ENCODE results near the gene TRIM8.

The TRIM8 gene

DNA sequence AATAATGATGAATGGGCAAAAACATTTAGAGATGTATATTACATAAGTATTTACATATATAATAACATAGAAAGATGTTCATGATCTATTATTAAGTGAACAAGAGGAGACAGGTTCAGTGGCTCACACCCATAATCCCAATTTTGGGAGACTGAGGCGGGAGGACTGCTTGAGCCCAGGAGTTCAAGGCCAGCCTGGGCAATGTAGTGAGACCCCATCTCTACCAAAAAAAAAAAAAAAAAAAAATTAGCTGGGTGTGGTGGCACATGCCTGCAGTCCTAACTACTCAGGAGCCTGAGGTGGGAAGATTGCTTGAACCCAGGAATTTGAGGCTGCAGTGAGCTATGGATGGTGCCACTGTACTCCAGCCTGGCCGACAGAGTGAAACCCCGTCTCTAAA is 57.5 kb downstream of the TRIM8 start:
- TF ChIP-seq POLR2AphosphoS5 (IDR thresholded peaks at IDR 0.05; ENCODE audit: low read depth): no peak
- TF ChIP-seq GABPA (IDR thresholded peaks at IDR 0.05; ENCODE audit: low read depth): no peak
- TF ChIP-seq, protein P1, sequence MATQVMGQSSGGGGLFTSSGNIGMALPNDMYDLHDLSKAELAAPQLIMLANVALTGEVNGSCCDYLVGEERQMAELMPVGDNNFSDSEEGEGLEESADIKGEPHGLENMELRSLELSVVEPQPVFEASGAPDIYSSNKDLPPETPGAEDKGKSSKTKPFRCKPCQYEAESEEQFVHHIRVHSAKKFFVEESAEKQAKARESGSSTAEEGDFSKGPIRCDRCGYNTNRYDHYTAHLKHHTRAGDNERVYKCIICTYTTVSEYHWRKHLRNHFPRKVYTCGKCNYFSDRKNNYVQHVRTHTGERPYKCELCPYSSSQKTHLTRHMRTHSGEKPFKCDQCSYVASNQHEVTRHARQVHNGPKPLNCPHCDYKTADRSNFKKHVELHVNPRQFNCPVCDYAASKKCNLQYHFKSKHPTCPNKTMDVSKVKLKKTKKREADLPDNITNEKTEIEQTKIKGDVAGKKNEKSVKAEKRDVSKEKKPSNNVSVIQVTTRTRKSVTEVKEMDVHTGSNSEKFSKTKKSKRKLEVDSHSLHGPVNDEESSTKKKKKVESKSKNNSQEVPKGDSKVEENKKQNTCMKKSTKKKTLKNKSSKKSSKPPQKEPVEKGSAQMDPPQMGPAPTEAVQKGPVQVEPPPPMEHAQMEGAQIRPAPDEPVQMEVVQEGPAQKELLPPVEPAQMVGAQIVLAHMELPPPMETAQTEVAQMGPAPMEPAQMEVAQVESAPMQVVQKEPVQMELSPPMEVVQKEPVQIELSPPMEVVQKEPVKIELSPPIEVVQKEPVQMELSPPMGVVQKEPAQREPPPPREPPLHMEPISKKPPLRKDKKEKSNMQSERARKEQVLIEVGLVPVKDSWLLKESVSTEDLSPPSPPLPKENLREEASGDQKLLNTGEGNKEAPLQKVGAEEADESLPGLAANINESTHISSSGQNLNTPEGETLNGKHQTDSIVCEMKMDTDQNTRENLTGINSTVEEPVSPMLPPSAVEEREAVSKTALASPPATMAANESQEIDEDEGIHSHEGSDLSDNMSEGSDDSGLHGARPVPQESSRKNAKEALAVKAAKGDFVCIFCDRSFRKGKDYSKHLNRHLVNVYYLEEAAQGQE (IDR thresholded peaks at IDR 0.05; ENCODE audit: insufficient replicate concordance, low read depth): no peak
- no peak for TF ChIP-seq SPI1 (IDR thresholded peaks at IDR 0.05; ENCODE audit: borderline replicate concordance, low read depth)
- TF ChIP-seq, protein P2, sequence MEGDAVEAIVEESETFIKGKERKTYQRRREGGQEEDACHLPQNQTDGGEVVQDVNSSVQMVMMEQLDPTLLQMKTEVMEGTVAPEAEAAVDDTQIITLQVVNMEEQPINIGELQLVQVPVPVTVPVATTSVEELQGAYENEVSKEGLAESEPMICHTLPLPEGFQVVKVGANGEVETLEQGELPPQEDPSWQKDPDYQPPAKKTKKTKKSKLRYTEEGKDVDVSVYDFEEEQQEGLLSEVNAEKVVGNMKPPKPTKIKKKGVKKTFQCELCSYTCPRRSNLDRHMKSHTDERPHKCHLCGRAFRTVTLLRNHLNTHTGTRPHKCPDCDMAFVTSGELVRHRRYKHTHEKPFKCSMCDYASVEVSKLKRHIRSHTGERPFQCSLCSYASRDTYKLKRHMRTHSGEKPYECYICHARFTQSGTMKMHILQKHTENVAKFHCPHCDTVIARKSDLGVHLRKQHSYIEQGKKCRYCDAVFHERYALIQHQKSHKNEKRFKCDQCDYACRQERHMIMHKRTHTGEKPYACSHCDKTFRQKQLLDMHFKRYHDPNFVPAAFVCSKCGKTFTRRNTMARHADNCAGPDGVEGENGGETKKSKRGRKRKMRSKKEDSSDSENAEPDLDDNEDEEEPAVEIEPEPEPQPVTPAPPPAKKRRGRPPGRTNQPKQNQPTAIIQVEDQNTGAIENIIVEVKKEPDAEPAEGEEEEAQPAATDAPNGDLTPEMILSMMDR (IDR thresholded peaks at IDR 0.05; ENCODE audit: insufficient read depth, low read length): no peak
- DNase-seq (ENCODE audit: low read depth in 1 of 2, low spot score in 1 of 2): no peak
- Histone ChIP-seq H3K27ac (replicated peaks) (no peak overlapping the region), H3K4me3 (replicated peaks; ENCODE audit: insufficient read depth, low read length) (no peak overlapping the region), H3K27me3 (ENCODE audit: insufficient read depth, poor library complexity, severe bottlenecking) (no peaks in the 10 kb centered on the region)

DNA sequence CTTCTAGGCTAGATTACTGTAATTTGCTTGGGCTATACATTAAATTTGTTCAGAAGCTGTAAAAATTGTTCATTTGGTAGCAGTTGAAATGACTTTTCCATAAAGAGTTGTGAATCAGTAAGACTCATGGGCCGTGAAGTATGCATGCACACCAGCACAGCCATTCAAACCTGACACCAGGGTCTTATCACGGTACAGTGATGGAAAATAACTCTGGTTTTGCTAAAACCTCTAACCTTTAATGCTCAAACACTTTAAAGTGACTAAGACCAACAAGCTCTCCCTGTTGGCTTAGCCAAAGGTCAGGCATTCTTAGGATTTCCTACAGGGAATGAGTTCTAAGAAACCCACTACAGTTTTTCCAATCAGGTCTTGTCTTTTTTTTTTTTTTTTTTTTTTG is 58.5 kb downstream of the TRIM8 start:
- TF ChIP-seq, protein P2 (IDR thresholded peaks at IDR 0.05; ENCODE audit: insufficient read depth, low read length): no peak
- Histone ChIP-seq H3K27me3 (ENCODE audit: insufficient read depth, poor library complexity, severe bottlenecking) (no peaks in the 10 kb centered on the region), H3K27ac (replicated peaks) (no peak overlapping the region), H3K4me3 (replicated peaks; ENCODE audit: insufficient read depth, low read length) (no peak overlapping the region)
- DNase-seq (ENCODE audit: low read depth in 1 of 2, low spot score in 1 of 2): no peak

DNA sequence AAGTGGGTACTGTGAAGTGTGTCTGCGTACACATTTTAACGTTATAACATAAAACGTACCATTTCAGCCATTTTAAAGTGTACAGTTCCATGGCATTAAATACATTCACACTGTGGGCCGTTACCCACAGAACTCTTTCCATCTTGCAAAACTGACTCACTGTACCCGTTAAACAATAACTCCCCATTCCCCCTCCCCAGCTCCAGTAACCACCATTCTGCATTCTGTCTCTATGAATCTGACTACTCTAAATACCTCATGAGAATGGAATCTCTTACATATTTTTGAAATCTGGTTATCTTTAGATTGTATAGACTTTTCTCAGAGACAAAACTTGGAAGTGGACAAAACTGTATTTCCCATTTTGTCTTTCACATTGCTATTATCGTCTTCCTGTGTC is 60.6 kb downstream of the TRIM8 start:
- no peaks in the 10 kb centered on the region for H3K27me3 ChIP-seq (ENCODE audit: insufficient read depth, poor library complexity, severe bottlenecking)
- H3K27ac ChIP-seq (replicated peaks): no peak overlapping the region
- H3K4me3 ChIP-seq (replicated peaks; ENCODE audit: insufficient read depth, low read length): no peak overlapping the region
- no peak for DNase-seq (ENCODE audit: low read depth in 1 of 2, low spot score in 1 of 2)
- TF ChIP-seq, protein P1 (IDR thresholded peaks at IDR 0.05; ENCODE audit: insufficient replicate concordance, low read depth): no peak
- TF ChIP-seq SPI1 (IDR thresholded peaks at IDR 0.05; ENCODE audit: borderline replicate concordance, low read depth) (no peak), POLR2AphosphoS5 (IDR thresholded peaks at IDR 0.05; ENCODE audit: low read depth) (no peak), GABPA (IDR thresholded peaks at IDR 0.05; ENCODE audit: low read depth) (no peak)
- TF ChIP-seq, protein P2 (IDR thresholded peaks at IDR 0.05; ENCODE audit: insufficient read depth, low read length): no peak

DNA sequence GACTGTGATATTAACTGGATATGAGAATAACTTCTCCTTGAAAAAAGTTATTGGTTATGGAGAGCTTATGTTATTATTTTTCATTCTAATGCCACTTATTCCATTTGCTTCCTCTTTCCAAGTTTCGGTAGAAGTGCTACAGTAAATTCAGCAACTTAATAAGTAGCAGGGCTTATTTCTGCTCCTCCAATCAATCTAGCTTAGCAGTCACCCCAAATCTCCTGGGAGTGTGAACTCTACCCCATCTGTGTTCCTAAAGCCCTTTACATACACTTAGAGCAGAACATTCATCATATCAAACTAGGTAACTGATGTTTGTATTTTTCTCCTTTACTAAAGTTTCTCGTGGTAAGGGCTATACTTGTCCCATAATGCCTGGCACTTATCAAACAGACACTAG is 61.3 kb downstream of the TRIM8 start:
- DNase-seq (ENCODE audit: low read depth in 1 of 2, low spot score in 1 of 2): no peak
- TF ChIP-seq SPI1 (IDR thresholded peaks at IDR 0.05; ENCODE audit: borderline replicate concordance, low read depth) (no peak), GABPA (IDR thresholded peaks at IDR 0.05; ENCODE audit: low read depth) (no peak), POLR2AphosphoS5 (IDR thresholded peaks at IDR 0.05; ENCODE audit: low read depth) (no peak)
- TF ChIP-seq, protein P2 (IDR thresholded peaks at IDR 0.05; ENCODE audit: insufficient read depth, low read length): no peak
- TF ChIP-seq, protein P1 (IDR thresholded peaks at IDR 0.05; ENCODE audit: insufficient replicate concordance, low read depth): no peak
- Histone ChIP-seq H3K4me3 (replicated peaks; ENCODE audit: insufficient read depth, low read length) (no peak overlapping the region), H3K27me3 (ENCODE audit: insufficient read depth, poor library complexity, severe bottlenecking) (no peaks in the 10 kb centered on the region), H3K27ac (replicated peaks) (peak overlapping the region; percentile 24; the same call in 1 of the 2 replicates)

Measured in HL-60 (cell line).